HEK293T (cell line): ENCODE measurements around the gene NOL4L.

Source experiments
- CTCF ChIA-PET: fragments of 350-600 bp; formaldehyde crosslinking; extraction: SDS; loops from one replicate; lab custom pipeline; 2021; ENCODE audit warnings: antibody characterized with exemption, inconsistent platforms; lab: Yijun Ruan, JAX
- POLR2A ChIA-PET: fragments of 350-600 bp; formaldehyde crosslinking; extraction: SDS; loops from one replicate; lab custom pipeline; 2020; ENCODE audit warnings: antibody characterized with exemption, inconsistent platforms; lab: Yijun Ruan, JAX
- DNase-seq: peaks from one replicate; pipeline ENCODE4 v3.0.0; 2012; ENCODE audit warnings: mixed read lengths; ENCODE audit errors: extremely low spot score
- ARNT ChIP-seq: fragments of 450-650 bp; IDR thresholded peaks from 2 replicates; pipeline ENCODE4 v1.6.1; 2017; ENCODE audit warnings: mild to moderate bottlenecking
- BHLHE40 ChIP-seq: fragments of 450-650 bp; IDR thresholded peaks from 2 replicates; pipeline ENCODE4 v1.6.1; 2016; ENCODE audit warnings: mild to moderate bottlenecking, moderate library complexity, borderline replicate concordance
- CTBP1 ChIP-seq: fragments of 450-650 bp; IDR thresholded peaks from 2 replicates; pipeline ENCODE4 v1.6.1; 2016; ENCODE audit warnings: borderline replicate concordance
- ELF4 ChIP-seq: fragments of 450-650 bp; IDR thresholded peaks from 2 replicates; pipeline ENCODE4 v1.6.1; 2017; ENCODE audit warnings: antibody characterized with exemption
- FOXA1 ChIP-seq: fragments of 450-650 bp; IDR thresholded peaks from 2 replicates; pipeline ENCODE4 v1.6.1; 2016; ENCODE audit warnings: mild to moderate bottlenecking
- FOXK2 ChIP-seq: fragments of 450-650 bp; IDR thresholded peaks from 2 replicates; pipeline ENCODE4 v1.6.1; 2016; ENCODE audit warnings: mild to moderate bottlenecking
- FOXM1 ChIP-seq: fragments of 450-650 bp; IDR thresholded peaks from 2 replicates; pipeline ENCODE4 v1.6.1; 2017; ENCODE audit warnings: mild to moderate bottlenecking, borderline replicate concordance
- HDGF ChIP-seq: fragments of 450-650 bp; IDR thresholded peaks from 2 replicates; pipeline ENCODE4 v1.6.1; 2017; ENCODE audit warnings: antibody characterized with exemption, borderline replicate concordance
- L3MBTL2 ChIP-seq: fragments of 450-650 bp; conservative IDR thresholded peaks from 2 replicates; pipeline ENCODE4 v1.6.1; 2016; ENCODE audit warnings: mild to moderate bottlenecking
- LEF1 ChIP-seq: fragments of 450-650 bp; IDR thresholded peaks from 2 replicates; pipeline ENCODE4 v1.6.1; 2017; ENCODE audit warnings: mild to moderate bottlenecking, borderline replicate concordance
- NFRKB ChIP-seq: fragments of 450-650 bp; IDR thresholded peaks from 2 replicates; pipeline ENCODE4 v1.6.1; 2016; ENCODE audit warnings: mild to moderate bottlenecking, moderate library complexity
- PKNOX1 ChIP-seq: fragments of 450-650 bp; IDR thresholded peaks from 2 replicates; pipeline ENCODE4 v1.6.1; 2016
- SUZ12 ChIP-seq: fragments of 450-650 bp; IDR thresholded peaks from 2 replicates; pipeline ENCODE4 v1.6.1; 2016; ENCODE audit warnings: mild to moderate bottlenecking
- TARDBP ChIP-seq: fragments of 450-650 bp; IDR thresholded peaks from 2 replicates; pipeline ENCODE4 v1.6.1; 2016
- ZNF384 ChIP-seq: fragments of 450-650 bp; IDR thresholded peaks from 2 replicates; pipeline ENCODE4 v1.6.1; 2016

Gene NOL4L

DNA sequence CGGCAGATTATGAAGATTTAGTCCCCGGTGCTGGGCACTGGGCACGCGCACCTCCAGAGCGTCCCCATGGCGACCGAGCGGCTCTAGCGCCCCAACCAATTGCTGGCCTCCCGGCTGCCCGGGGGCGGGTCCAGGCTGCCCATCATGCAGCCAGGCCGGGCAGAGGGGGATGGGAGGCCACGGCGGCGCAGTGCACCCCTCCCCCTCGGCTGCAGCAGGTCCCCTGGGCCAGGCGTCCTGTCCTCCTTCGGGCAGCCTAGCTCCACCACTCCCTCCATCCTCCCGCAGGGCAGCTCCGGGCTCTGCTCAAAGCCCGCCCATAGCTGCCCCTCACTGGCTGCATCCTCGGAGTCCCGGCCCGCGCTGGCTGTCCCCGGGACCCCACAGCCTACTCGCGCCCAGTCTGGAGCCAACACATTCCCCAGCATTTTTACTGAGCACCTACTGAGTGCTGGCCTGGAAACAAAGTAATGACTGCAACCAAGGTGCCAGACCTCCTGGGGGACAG is 127.6 kb downstream of the NOL4L start:
- TF ChIP-seq TARDBP, result no peak
- peak; percentile 87 for TF ChIP-seq PKNOX1
- no peak for TF ChIP-seq HDGF
- CTCF ChIA-PET, result interaction anchor here (0.6 to 1.1 kb wide), 3 partner anchors 11 to 121 kb away, joined by 3 to 4 read pairs (median 4); no protein-coding TSS in a partner anchor
- DNase-seq, result peak; percentile 80
- POLR2A ChIA-PET, result interaction anchor here (1.3 kb wide), 1 partner anchor 27 kb away, joined by 3 read pairs; no protein-coding TSS in a partner anchor

DNA sequence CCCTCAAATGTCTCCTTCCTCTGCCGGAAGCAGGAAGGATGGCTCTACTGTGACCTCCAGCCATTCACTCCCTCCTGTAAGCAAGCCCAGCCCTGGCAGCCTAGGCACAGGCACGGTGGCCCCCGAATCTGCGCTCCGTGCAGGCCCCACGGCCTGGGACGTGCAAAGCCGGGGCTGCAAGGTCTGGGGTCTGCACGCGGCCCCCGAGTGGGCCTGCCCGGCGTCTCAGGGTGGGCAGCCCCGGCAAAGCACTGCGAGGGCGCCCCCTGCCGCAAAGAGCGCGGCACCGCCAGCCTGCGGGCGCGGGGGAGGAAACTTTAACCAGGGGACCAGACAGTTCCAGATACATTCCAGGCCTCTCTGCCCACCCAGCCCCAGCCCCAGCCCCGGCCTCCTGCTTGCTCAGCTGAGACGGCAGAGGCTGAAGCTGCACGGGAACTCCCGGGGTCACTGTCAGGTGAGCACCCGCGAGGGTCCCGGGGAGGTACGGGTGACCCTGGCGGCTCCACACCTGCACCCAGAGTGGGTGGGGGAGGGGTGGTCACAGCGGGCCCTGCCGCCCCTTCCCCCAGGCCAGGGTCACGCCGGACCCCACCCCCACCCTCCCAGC is 128.2 kb downstream of the NOL4L start:
- CTCF ChIA-PET, result interaction anchor here (1.1 kb wide), 2 partner anchors 11 to 120 kb away, joined by 3 to 4 read pairs; no protein-coding TSS in a partner anchor
- no peak for TF ChIP-seq FOXM1
- TF ChIP-seq SUZ12, result no peak
- peak; percentile 89 for DNase-seq
- POLR2A ChIA-PET, result interaction anchor here (0.6 kb wide), 1 partner anchor 94 kb away, joined by 5 read pairs; no protein-coding TSS in a partner anchor

GRCh38 chr20:32455901-32456701 is 129.0 kb downstream of the NOL4L start:
- ChIA-PET POLR2A (no interaction called here), CTCF (interaction anchor here (0.7 kb wide), 1 partner anchor 15 kb away, joined by 3 read pairs; no protein-coding TSS in a partner anchor)
- no peak for DNase-seq
- no peak for TF ChIP-seq CTBP1
- TF ChIP-seq PKNOX1, result no peak
- no peak for TF ChIP-seq BHLHE40
- TF ChIP-seq LEF1, result no peak
- TF ChIP-seq ARNT, result no peak
- TF ChIP-seq HDGF, result no peak
- no peak for TF ChIP-seq TARDBP
- no peak for TF ChIP-seq FOXA1
- TF ChIP-seq SUZ12, result no peak
- TF ChIP-seq L3MBTL2, result no peak
- TF ChIP-seq FOXK2, result no peak

GRCh38 chr20:32455171-32455900 is 129.8 kb downstream of the NOL4L start:
- TF ChIP-seq BHLHE40 (no peak), FOXA1 (no peak), FOXM1 (no peak)
- POLR2A ChIA-PET, result no interaction called here
- no peak for DNase-seq
- CTCF ChIA-PET, result interaction anchor here (0.6 kb wide), 1 partner anchor 91 kb away, joined by 3 read pairs; no protein-coding TSS in a partner anchor

- TF ChIP-seq NFRKB (no peak), PKNOX1 (no peak), ZNF384 (no peak), ARNT (no peak), SUZ12 (no peak), CTBP1 (no peak), ELF4 (no peak), LEF1 (no peak), HDGF (no peak), FOXM1 (no peak), BHLHE40 (no peak), L3MBTL2 (no peak)
- ChIA-PET CTCF (interaction anchor here (0.6 kb wide), 1 partner anchor 90 kb away, joined by 3 read pairs; no protein-coding TSS in a partner anchor), POLR2A (no interaction called here)
- no peak for DNase-seq
These were observed 130.7 kb downstream of the NOL4L start for GRCh38 chr20:32454164-32455145.
